K562 (cell line): ENCODE data around the gene SHISA9.

ENCODE experiments used
- CTCF ChIP-seq, 3 experiments: IDR thresholded peaks in 2 of 3; conservative IDR thresholded peaks in 1 of 3; 2 replicates each; pipeline ENCODE4 v1.5.1; 2011 to 2012; ENCODE audit warnings: low read length in 3 of 3, mild to moderate bottlenecking in 3 of 3, control low read depth in 2 of 3, improper control_type of control experiment in 1 of 3, inconsistent platforms in 1 of 3, low read depth in 1 of 3, mixed read lengths in 1 of 3, moderate library complexity in 1 of 3; ENCODE audit not compliant: insufficient read depth in 2 of 3
- TAF1 ChIP-seq: IDR thresholded peaks from 2 replicates; pipeline ENCODE4 v1.6.1; 2011; ENCODE audit warnings: mild to moderate bottlenecking, low read length, moderate library complexity; ENCODE audit not compliant: insufficient read depth, control insufficient read depth, severe bottlenecking; ENCODE audit errors: extremely low read depth
- ZBTB26 ChIP-seq: fragments of 450-650 bp; formaldehyde crosslinking; IDR thresholded peaks from 2 replicates; pipeline ENCODE4 v1.4.0; 2022; ENCODE audit warnings: missing genetic modification characterization

DNA sequence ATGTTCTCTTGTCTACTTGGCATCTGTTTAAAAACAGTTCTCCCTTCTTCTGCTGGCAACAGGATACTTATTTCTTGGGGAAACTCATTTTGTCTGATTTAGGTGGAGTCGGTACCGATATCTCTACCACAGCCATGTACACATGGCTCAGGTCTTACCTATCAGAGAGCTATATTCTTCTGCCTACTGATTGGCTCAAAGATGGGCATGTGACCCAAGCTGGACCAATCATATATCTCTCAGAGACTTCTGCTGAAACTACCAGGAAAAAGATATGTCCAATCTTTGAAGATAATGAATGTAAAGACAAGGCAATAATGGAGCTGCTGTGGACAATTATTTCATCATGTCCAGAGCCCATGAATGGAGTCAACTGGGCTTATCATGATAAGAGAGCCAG, 21.6 kb upstream of the SHISA9 start:
- TF ChIP-seq TAF1 (no peak), CTCF (IDR thresholded peaks at IDR 0.05 in 2 of 3, conservative IDR thresholded peaks at IDR 0.05 in 1 of 3; ENCODE audit: insufficient read depth in 2 of 3, low read depth in 1 of 3, low read length in 3 of 3) (no peak), ZBTB26 (CRISPR knock-in tag) (no peak)
